GM18517 (cell line): ENCODE data around the gene EMX1.

ENCODE experiments used
- ATAC-seq: cut with Tn5 transposase; IDR thresholded peaks from one replicate; pipeline ENCODE4 v1.9.1; 2021; ENCODE audit warnings: mild to moderate bottlenecking, moderate library complexity; ENCODE audit not compliant: unreplicated experiment

The EMX1 gene

DNA sequence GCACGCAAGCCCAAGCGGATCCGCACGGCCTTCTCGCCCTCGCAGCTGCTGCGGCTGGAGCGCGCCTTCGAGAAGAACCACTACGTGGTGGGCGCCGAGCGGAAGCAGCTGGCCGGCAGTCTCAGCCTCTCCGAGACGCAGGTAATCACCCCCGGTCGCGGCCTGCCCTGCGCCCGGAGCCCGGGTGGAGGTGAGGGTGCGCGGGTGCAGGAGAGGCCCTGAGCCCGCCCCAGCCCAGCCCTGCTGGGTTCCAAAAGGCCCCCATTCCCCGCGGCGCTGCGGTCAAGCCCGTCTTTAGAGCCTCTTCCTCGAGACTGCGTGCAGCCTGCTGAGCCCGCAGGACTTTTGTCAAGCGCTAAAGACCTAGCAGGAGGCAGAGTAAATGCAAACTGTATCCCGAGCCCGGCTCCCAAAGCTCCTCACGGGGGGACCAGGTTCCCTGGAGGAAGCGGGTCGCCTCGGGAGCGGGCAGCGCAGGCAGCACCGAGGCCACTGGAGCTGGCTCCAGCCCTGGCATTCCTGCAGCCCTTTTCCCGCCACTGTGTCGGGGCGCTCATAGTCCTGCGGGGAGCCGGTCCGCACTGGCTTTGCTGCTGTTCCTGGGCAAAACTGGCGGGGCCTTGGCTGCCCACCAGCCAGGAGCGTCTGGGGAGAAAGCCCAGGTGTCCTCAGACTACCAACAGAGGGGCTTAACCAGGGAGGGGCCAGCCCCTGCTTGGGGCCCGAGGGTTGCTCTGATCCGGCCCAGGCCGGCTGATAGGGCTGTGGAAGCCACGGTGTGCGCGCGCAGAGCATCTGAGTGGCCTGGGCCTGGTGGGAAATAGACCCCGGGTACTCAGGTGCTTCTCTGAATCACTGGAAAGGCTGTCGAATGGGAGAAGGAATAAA, 7.3 kb downstream of the EMX1 start:
- ATAC-seq = peak; percentile 60

DNA sequence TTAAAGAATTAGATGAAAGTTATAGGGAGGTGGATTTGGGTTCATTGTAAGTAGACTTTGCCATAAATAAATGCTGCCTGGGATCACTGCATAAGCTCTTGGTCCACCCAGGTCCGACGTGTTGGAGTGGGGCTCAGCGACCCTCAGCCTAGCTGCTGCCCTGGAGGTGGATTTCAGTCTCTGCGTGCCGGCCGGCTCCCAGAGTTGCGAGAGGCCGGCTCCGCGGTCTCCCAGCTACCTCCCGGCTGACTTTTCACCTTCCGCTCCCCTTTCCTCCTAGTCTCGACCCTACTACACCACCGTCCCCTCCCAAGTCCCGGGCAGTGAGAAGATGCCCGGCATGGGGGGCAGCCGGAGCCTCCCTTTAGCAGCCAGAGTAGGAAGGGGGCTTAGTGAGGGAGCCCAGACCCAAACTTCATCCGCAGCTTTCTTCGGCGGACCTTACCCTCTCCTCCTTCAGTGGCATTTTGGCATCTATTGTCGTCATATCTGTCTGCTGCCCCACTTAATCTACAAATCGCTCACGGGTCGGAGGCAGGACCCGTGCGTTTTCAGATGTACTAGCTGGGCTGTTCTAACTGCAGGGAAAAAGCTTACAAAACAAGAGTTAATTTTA, 8.1 kb downstream of the EMX1 start:
- ATAC-seq = no peak

DNA sequence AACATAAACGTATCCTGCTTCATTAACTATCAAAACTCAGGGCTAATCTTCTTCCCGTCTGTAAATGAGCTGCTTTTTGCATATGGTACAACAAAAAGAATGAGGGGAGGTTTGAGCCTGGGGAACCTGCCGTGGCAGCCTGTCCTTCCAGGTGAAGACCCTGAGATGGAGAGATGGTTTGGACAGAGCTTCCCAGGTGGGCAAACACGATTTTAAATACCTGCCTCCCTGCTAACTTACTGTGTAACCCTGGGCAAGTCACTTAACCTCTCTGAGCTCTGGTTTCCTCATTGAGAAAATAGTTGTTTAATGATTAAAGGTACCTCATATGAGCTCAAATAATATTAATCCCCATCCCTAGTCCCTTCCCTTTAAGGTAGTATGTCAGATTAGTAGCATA, 9.0 kb downstream of the EMX1 start:
- no peak for ATAC-seq

DNA sequence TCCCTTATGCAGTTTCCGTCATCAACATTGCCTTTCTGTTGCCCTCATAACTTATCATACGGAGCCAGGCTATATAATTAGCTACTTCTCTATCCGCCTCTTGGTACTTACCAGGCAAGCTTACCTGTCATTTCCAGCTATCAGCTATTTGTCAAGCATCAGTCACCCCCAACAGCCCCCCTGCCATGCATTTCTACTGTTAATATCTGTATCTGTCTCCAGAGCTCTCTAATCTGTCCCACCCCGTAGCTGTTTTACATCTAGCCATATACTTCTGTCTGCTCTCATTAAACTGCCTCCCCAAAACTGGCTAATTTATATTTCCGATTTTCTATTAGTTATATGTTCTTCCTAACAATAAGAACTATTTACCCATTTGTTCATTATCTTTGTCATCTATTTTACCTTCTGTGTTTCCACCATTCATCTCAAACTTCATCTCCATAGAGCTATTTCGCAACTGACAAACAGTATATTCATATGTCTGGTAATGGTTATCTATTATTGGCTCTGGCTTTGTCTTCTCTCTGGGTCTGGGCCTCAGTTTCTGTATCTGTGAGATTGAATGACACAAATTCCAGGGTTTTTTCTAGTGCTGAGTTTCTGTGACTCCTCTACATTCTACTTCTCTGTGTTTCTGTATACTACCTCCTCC, 9.6 kb downstream of the EMX1 start:
- ATAC-seq = no peak

DNA sequence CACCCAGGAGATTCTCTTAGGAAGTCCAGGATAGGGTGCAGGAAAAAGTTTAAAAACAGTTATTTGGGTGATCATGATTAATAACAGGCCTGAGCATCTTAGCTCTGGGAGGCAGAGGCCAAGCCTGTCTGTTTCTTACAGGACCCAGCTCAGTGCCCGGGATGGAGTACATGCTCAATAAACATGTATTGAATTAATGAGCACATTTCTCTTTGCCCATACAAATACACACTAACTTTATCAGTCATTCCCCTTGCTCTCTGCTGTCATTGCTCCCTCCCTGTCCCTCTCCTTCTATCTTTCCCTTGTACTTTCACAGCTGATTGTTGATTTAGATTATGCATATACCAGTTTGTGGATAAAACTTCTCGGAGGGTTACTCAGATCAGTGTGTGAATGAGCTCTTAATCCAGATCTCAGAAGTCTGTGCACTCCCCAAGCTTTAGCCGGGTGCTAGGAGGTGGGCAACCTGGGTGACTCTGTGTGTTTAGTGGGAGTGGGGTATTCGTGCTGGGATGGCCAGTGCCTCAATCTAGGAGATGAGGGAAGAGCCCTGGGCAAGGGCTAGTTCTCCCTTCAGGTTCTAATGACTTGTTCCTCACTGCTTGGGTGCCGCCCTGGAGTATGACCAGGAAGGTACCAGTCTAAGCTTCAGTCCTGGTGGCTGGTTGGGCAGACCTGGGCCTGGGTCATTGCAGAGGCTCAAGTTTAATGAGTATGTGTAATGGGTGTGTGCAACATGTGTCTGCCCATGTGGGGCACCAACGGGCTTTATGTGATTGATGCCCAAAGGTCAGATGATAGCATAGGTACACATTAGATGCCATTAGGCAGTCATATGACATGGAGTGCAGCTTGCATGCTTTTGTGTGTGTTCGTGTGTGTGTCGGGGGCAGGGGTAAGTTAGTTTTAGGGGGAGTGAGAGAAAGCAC, 10.6 kb downstream of the EMX1 start:
- ATAC-seq = no peak

DNA sequence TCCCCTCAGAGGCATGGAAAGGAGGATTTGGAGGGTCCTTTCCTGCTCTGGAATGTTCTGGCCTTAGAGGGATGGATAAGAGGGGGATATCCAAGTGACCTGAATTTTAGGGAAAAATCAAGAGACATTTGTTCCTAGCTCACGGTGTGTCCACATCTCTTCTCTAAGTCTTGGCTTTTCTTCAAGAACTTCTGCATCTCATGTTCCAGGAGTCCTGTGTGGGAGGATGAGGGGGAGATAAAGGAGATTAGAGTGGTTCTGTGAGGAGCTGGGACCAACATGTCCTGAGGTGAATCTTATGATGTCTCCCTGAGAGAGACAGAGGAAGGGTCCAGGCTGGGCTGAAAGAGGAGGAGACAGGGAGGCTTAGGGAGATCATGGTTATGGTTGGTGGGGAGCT, 11.7 kb downstream of the EMX1 start:
- ATAC-seq = no peak

DNA sequence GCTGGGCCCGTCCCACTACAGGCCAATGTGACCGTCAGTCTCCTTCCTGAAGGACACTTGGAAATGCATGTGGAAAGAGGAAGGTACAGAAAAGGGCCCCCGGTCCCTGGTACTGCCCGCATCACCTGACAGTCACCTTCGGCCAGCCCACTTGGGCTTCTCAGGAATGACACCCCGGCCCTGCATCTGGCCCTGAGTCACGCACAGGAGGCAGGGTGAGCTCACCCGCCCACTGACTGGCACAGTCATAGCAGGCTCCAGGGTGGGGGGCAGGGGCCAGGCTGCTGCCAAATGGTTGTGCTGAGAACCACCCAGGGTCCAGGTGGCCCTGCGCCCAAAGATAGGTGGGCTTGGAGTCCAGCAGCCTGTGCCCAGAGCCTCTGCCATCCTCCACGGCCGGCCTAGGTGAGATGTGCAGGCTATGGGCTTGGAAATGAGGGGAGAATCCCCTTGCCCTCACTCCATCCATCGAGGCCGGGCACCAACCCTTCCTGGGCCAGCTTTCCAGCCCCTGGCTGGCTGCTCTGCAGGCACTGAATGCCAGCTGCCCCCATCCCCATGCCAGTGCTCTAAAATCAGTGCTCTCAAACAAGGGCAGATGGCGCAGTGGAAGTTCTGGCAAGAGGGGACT, 14.1 kb downstream of the EMX1 start:
- ATAC-seq = no peak

DNA sequence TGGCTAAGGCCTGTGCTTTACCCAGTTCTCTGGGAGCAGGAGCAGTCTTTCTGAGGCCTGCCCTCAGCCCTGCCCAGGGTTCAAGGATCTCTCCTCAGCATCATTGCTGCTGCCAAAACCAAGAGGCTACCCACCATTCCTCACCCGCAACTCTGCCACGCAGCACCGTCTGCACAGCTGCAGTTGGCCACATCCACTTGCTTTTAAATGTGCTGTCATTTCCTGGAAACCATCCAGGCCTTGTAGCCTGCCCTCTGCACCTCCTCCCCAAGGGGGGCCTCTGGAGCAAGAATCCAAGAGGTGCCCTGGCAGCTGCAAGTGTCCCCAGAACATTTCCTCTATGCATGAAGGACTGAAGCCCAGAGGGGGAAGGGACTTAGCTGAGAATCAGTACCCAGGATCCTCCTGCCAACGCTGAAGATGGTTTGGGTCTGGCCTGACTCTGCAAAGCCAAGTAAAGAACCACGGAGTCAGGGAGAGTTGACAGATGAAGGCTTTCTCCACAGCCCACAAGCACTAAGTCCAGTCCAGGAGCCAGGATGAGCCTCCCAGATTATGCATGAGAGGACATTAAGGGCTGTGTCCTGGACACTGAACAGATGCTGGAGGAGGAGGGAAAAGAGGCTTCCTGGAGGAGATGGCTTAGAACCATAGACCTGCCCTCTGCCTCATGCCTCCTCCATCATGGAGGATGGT, 14.9 kb downstream of the EMX1 start:
- no peak for ATAC-seq

DNA sequence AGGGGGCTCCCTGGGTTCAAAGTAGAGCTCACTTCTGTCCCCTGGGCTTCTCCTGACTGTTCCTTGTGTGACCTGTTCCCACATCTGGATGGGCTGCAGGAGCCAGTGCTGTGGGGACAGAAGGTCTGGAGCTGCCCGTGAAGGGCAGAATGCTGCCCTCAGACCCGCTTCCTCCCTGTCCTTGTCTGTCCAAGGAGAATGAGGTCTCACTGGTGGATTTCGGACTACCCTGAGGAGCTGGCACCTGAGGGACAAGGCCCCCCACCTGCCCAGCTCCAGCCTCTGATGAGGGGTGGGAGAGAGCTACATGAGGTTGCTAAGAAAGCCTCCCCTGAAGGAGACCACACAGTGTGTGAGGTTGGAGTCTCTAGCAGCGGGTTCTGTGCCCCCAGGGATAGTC, 15.5 kb downstream of the EMX1 start:
- no peak for ATAC-seq

DNA sequence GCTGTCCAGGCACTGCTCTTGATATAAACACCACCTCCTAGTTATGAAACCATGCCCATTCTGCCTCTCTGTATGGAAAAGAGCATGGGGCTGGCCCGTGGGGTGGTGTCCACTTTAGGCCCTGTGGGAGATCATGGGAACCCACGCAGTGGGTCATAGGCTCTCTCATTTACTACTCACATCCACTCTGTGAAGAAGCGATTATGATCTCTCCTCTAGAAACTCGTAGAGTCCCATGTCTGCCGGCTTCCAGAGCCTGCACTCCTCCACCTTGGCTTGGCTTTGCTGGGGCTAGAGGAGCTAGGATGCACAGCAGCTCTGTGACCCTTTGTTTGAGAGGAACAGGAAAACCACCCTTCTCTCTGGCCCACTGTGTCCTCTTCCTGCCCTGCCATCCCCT, 15.9 kb downstream of the EMX1 start:
- no peak for ATAC-seq

DNA sequence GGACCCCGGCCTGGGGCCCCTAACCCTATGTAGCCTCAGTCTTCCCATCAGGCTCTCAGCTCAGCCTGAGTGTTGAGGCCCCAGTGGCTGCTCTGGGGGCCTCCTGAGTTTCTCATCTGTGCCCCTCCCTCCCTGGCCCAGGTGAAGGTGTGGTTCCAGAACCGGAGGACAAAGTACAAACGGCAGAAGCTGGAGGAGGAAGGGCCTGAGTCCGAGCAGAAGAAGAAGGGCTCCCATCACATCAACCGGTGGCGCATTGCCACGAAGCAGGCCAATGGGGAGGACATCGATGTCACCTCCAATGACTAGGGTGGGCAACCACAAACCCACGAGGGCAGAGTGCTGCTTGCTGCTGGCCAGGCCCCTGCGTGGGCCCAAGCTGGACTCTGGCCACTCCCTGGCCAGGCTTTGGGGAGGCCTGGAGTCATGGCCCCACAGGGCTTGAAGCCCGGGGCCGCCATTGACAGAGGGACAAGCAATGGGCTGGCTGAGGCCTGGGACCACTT, 16.4 kb downstream of the EMX1 start:
- ATAC-seq = no peak

DNA sequence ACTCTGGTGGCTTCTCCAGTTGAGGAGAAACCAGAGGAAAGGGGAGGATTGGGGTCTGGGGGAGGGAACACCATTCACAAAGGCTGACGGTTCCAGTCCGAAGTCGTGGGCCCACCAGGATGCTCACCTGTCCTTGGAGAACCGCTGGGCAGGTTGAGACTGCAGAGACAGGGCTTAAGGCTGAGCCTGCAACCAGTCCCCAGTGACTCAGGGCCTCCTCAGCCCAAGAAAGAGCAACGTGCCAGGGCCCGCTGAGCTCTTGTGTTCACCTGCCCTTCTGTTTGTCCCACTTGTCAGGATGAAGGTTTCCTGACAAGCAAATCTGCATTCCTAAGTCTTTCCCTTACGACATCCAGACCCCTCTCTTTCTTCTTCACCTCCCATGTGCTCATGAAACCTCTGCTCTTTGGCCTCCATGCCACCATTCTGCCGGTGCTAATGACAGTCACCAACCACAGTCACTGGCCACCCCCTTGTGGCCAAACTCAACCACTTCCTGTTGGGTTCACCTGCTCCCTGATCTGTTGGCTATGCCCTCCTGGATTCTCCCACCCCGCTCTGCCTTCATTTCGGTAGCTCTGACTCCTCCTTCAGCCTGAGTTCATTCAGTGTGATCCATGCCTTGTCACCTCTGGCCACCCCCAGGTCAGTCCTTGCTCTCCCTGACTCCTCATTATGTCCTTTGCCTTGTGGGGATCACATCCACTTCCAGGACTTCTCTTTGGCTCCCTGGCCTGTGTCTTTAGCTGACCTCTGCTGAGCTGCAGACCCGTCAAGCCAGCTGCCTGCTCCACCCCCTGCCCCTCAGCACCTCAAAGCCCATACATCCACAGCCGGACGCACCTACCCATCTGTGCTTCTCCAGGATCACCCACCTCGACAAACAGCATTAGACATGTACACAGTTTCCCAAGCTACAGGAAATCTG, 17.6 kb downstream of the EMX1 start:
- no peak for ATAC-seq

DNA sequence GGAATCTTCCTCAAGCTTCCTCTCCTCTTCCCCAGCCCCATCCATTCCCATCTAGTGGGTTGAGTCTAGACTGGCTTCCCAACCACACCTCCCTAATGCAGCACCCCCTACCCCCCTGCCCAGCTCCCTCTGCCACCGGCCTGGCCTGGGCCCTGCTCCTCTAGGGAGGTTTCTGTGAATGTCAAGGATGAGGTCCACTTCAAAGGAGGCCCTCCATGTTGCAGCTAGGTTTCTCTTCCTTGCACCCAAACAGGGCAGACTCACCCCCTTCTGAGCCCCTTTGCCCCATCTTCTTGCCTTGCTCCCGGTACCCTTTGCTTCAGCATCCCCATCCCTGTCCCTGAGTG, 18.3 kb downstream of the EMX1 start:
- ATAC-seq = no peak

DNA sequence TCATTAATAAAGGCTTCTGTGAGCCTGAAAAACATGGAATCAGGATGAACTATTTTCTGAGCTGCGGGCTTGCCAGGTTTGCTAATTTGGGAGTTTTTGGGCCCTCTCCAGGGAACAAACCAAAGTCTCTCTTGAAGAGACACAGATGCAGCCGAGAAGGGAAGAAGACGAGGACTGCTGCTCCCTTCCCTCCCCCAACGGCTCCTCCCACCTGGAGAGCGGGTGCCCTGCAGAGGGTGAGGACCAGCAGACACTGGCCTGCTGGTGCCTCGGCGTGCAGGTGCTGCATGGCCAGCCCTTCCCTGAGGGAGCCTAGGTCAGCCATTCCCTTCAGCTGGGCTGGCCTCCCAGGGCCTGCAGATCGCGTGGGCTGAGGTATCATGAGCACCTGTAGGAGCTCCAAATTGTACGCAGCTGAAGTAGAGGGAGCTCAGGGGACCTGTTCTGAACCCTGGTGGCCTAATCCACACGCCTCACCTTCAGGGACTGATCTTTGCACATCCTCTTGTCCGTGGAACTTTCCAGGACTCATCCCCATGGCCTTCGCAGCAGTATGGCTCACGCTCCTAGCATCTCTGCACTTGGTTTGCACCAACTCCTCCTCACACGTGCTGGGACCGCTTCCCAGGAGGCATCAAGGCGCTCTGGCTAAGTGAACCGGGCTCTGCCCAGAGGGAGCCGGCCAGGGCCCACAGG, 19.5 kb downstream of the EMX1 start:
- no peak for ATAC-seq

DNA sequence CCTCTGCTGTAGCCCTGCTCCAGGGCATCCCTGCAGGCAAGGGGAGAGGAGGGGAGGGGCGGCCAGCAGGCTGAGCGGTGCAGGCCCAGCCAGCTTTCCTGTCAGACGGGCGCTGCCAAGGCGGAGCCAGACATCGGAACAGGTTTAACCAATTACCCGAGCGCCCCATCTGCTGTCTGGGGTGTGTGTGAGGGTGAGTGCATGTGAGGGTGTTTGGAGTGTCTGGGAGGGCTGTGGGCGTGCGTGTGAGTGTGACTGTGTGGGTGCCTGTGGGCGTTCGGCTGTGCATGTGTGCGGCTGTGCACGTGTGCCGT, 20.0 kb downstream of the EMX1 start:
- ATAC-seq = no peak

DNA sequence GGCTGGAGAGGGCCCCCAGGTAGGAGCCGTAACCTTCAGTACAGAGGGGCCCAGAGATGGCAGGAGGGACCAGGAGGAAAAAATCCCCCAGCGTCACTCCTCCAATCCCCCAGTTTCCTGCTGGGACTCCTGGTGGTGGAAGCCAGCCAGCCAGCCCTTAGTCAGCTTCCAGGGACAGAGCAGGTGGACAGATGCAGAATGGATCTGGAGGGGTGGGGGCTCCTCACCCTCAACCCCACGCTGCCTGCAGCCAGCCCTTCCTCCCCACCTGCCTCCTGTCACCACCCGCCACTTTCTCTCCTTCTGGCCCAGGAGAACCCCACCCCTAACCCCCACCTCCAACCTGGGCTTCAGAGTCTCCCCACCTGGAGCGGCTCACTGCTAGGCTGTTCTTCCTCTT, 21.1 kb downstream of the EMX1 start:
- ATAC-seq = no peak

DNA sequence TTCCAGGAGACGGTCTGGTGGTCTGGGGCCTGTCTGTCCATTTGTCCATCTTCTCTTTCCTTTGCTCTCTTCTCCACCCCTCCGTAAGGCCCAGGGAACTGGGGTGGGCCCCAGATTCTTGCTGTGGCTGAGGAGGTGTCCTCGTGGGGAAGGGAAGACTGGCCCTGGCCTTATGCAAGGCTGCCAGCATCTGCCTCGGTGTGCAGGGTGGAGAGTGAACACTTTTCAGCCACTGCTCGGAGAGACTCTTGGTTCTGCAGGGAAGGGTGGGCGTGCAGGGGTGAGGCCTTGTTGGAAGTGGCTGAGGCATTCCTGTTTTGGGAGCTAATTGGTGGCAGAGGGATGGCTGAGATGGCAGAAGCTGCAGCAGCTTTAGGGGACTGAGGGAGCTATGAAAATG, 23.0 kb downstream of the EMX1 start:
- no peak for ATAC-seq

DNA sequence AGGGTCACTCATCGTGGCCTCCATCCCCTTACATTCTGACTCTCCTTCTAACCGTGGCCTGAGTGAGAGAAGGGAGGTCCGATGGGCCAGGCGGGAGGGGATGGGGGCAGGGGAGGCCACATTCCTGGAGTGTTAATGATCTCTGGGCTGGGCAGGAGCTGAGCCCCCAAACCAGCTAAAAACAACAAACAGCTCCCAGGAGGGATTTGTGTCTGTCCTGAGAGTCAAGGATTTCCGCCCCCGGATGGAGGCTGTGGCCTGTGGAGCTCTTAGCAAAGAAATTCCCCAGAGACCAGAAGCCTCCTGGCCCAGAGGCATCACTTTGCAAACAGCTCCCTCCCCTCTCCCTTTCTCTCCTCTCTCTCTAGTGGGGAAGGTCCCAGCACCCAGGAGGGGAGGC, 23.5 kb downstream of the EMX1 start:
- no peak for ATAC-seq
